Loucy (cell line): ENCODE measurements around the gene ZSWIM8.
"Not testable (repeated sequence)": the region's sequence is repeated elsewhere in the genome, so short reads cannot be mapped to it uniquely, and the experiment has no call there.

Experiments used
- H2AFZ ChIP-seq: fragments of 200-600 bp; sonication (generic); 2 replicates; pipeline ENCODE4 v1.6.0; 2016; ENCODE audit warnings: antibody characterized with exemption, mild to moderate bottlenecking, low read length, moderate library complexity
- H3F3A ChIP-seq: fragments of 200-600 bp; 2 replicates; pipeline ENCODE4 v1.6.0; 2016; ENCODE audit warnings: antibody characterized with exemption, low read depth, mild to moderate bottlenecking
- H3K27me3 ChIP-seq: fragments of 200-600 bp; sonication (generic); 2 replicates; pipeline ENCODE4 v1.6.1; 2014; ENCODE audit warnings: low read length, mild to moderate bottlenecking; ENCODE audit not compliant: insufficient read depth, poor library complexity, severe bottlenecking
- H3K36me3 ChIP-seq: fragments of 200-600 bp; sonication (generic); 2 replicates; pipeline ENCODE4 v1.6.1; 2016; ENCODE audit warnings: low read length; ENCODE audit not compliant: insufficient read depth
- H3K4me1 ChIP-seq: fragments of 200-600 bp; sonication (generic); 2 replicates; pipeline ENCODE4 v1.5.1; 2014; ENCODE audit warnings: low read length, mild to moderate bottlenecking; ENCODE audit not compliant: insufficient read depth, poor library complexity, severe bottlenecking
- H3K4me2 ChIP-seq: fragments of 200-600 bp; sonication (generic); 2 replicates; pipeline ENCODE4 v1.6.0; 2014; ENCODE audit warnings: antibody characterized with exemption, low read length, low read depth, mild to moderate bottlenecking; ENCODE audit not compliant: poor library complexity, severe bottlenecking
- H3K4me3 ChIP-seq: fragments of 200-600 bp; sonication (generic); 2 replicates; pipeline ENCODE4 v1.5.1; 2014; ENCODE audit warnings: low read length, mild to moderate bottlenecking, mixed read lengths; ENCODE audit not compliant: poor library complexity, severe bottlenecking
- H3K79me2 ChIP-seq: fragments of 200-600 bp; sonication (generic); 2 replicates; pipeline ENCODE4 v1.6.1; 2014; ENCODE audit warnings: low read length; ENCODE audit not compliant: insufficient read depth
- H3K9ac ChIP-seq: fragments of 200-600 bp; sonication (generic); 2 replicates; pipeline ENCODE4 v1.6.0; 2014; ENCODE audit warnings: mild to moderate bottlenecking, low read depth, low read length, moderate library complexity; ENCODE audit not compliant: poor library complexity, severe bottlenecking
- H3K9me2 ChIP-seq: fragments of 200-600 bp; sonication (generic); replicated peaks from 2 replicates; pipeline ENCODE4 v1.6.1; 2016; ENCODE audit warnings: low read depth, low read length, mixed read lengths
- H3K9me3 ChIP-seq: fragments of 200-600 bp; sonication (generic); 2 replicates; pipeline ENCODE4 v1.6.1; 2014; ENCODE audit warnings: mild to moderate bottlenecking, antibody characterized with exemption, low read length, low read depth; ENCODE audit not compliant: insufficient read depth
- H4K20me1 ChIP-seq: fragments of 200-600 bp; sonication (generic); 2 replicates; pipeline ENCODE4 v1.6.0; 2014; ENCODE audit warnings: antibody characterized with exemption, low read length, mild to moderate bottlenecking; ENCODE audit not compliant: insufficient read depth, poor library complexity, severe bottlenecking
- CTCF ChIP-seq: fragments of 200-600 bp; sonication (generic); conservative IDR thresholded peaks from 2 replicates; pipeline ENCODE4 v1.5.1; 2014; ENCODE audit warnings: mild to moderate bottlenecking, antibody characterized with exemption, low read length
- EZH2phosphoT487 ChIP-seq: fragments of 200-600 bp; IDR thresholded peaks from 2 replicates; pipeline ENCODE4 v1.6.1; 2018; ENCODE audit warnings: antibody characterized with exemption, mild to moderate bottlenecking, moderate library complexity, borderline replicate concordance

The ZSWIM8 gene

GRCh38 chr10:73827346-73828089 is 42.1 kb downstream of the ZSWIM8 start:
- no peaks in the 10 kb centered on the region for H3F3A ChIP-seq
- no peak overlapping the region for H3K4me2 ChIP-seq
- H3K36me3 ChIP-seq: peaks cover 67% of the 10 kb centered on the region; the same call in 1 of the 2 replicates

GRCh38 chr10:73828161-73828560 is 42.8 kb downstream of the ZSWIM8 start:
- Histone ChIP-seq H4K20me1 (no peaks in the 10 kb centered on the region), H3K4me1 (no peaks in the 10 kb centered on the region), H3K27me3 (no peaks in the 10 kb centered on the region), H2AFZ (no peak overlapping the region), H3K9ac (no peak overlapping the region), H3K79me2 (no peaks in the 10 kb centered on the region), H3K9me2 (no peaks in the 10 kb centered on the region), H3K4me3 (no peak overlapping the region), H3K4me2 (no peak overlapping the region), H3K9me3 (no peaks in the 10 kb centered on the region), H3K36me3 (peaks cover 63% of the 10 kb centered on the region; the same call in 1 of the 2 replicates), H3F3A (no peaks in the 10 kb centered on the region)
- TF ChIP-seq EZH2phosphoT487 (no peak), CTCF (no peak)

More at GRCh38 chr10:73827346-73828089, 42.1 kb downstream of the ZSWIM8 start:
- no peaks in the 10 kb centered on the region for H4K20me1 ChIP-seq
- no peaks in the 10 kb centered on the region for H3K9me3 ChIP-seq
- H3K9me2 ChIP-seq: no peaks in the 10 kb centered on the region
- TF ChIP-seq EZH2phosphoT487: no peak
- TF ChIP-seq CTCF: no peak
- H3K9ac ChIP-seq: no peak overlapping the region
- H2AFZ ChIP-seq: no peak overlapping the region
- no peak overlapping the region for H3K4me3 ChIP-seq
- H3K27me3 ChIP-seq: no peaks in the 10 kb centered on the region
- H3K79me2 ChIP-seq: no peaks in the 10 kb centered on the region
- H3K4me1 ChIP-seq: no peaks in the 10 kb centered on the region

GRCh38 chr10:73829090-73829489 is 43.7 kb downstream of the ZSWIM8 start:
- H3K79me2 ChIP-seq, H4K20me1 ChIP-seq, H2AFZ ChIP-seq, H3K9ac ChIP-seq, H3F3A ChIP-seq, H3K4me1 ChIP-seq, H3K27me3 ChIP-seq, H3K4me2 ChIP-seq, H3K9me2 ChIP-seq, H3K4me3 ChIP-seq, H3K9me3 ChIP-seq: not testable (repeated sequence)
- peaks cover 54% of the 10 kb centered on the region; the same call in 1 of the 2 replicates for H3K36me3 ChIP-seq

GRCh38 chr10:73836427-73836980 is 51.1 kb downstream of the ZSWIM8 start:
- peaks cover 60% of the 10 kb centered on the region; the same call in 1 of the 2 replicates for H3K36me3 ChIP-seq
- H4K20me1 ChIP-seq: peaks cover 4% of the 10 kb centered on the region
- H3K4me2 ChIP-seq: no peak overlapping the region
- no peak overlapping the region for H2AFZ ChIP-seq
- no peaks in the 10 kb centered on the region for H3K9me2 ChIP-seq
- H3K9ac ChIP-seq: no peak overlapping the region
- H3K9me3 ChIP-seq: no peaks in the 10 kb centered on the region
- H3F3A ChIP-seq: no peaks in the 10 kb centered on the region
- H3K79me2 ChIP-seq: no peaks in the 10 kb centered on the region
- H3K4me1 ChIP-seq: no peaks in the 10 kb centered on the region
- H3K4me3 ChIP-seq: no peak overlapping the region
- TF ChIP-seq EZH2phosphoT487 (no peak), CTCF (no peak)
- H3K27me3 ChIP-seq: no peaks in the 10 kb centered on the region
